Keratinocyte (primary cell): ENCODE data around the gene DBP.

Experiments used
- CTCF ChIP-seq, 3 experiments: IDR thresholded peaks in 1 of 3; conservative IDR thresholded peaks in 1 of 3; optimal IDR thresholded peaks in 1 of 3; 2 replicates in 2 of 3; 3 replicates in 1 of 3; pipeline versions ENCODE3 to v1.5.1; 2011; ENCODE audit warnings: low read length in 3 of 3, mild to moderate bottlenecking in 3 of 3, moderate library complexity in 2 of 3, control low read depth in 1 of 3, inconsistent platforms in 1 of 3; ENCODE audit not compliant: insufficient read depth in 2 of 3; ENCODE audit errors: extremely low read depth in 1 of 3
- EZH2 ChIP-seq: IDR thresholded peaks from one replicate; pipeline ENCODE4 v1.6.1; 2012; ENCODE audit warnings: inconsistent platforms, mild to moderate bottlenecking, low read length, moderate library complexity

- no peak for TF ChIP-seq CTCF (optimal IDR thresholded peaks at IDR 0.05 in 1 of 3, IDR thresholded peaks at IDR 0.05 in 1 of 3, conservative IDR thresholded peaks at IDR 0.05 in 1 of 3; ENCODE audit: extremely low read depth in 1 of 3, insufficient read depth in 2 of 3, low read length in 3 of 3)
- no peak for TF ChIP-seq EZH2
Measured at GRCh38 chr19:48630296-48631063, 6.7 kb downstream of the DBP start.
